GM19043 (cell line): ENCODE results near the gene KRT73.

Experiments
- ATAC-seq: cut with Tn5 transposase; IDR thresholded peaks from one replicate; pipeline ENCODE4 v1.9.1; 2021; ENCODE audit warnings: low read depth; ENCODE audit not compliant: unreplicated experiment

KRT73 gene

GRCh38 chr12:52627395-52628110 lies 9.2 kb upstream of the KRT73 start:
- no peak for ATAC-seq

GRCh38 chr12:52622349-52622748 lies 4.0 kb upstream of the KRT73 start:
- no peak for ATAC-seq

GRCh38 chr12:52618866-52619265 lies 507 bp upstream of the KRT73 start:
- ATAC-seq, result no peak

GRCh38 chr12:52617403-52617785 lies 965 bp downstream of the KRT73 start:
- ATAC-seq, result no peak

- no peak for ATAC-seq
Observed at GRCh38 chr12:52616680-52617402, 1.5 kb downstream of the KRT73 start.

- no peak for ATAC-seq
Observed at GRCh38 chr12:52615912-52616311, 2.4 kb downstream of the KRT73 start.

- ATAC-seq, result no peak
Observed at GRCh38 chr12:52615208-52615868, 3.0 kb downstream of the KRT73 start.

- no peak for ATAC-seq
Observed at GRCh38 chr12:52614381-52615207, 3.8 kb downstream of the KRT73 start.

- no peak for ATAC-seq
Observed at GRCh38 chr12:52613384-52614030, 4.9 kb downstream of the KRT73 start.

GRCh38 chr12:52612431-52613383 lies 5.7 kb downstream of the KRT73 start:
- no peak for ATAC-seq

GRCh38 chr12:52611080-52611468 lies 7.3 kb downstream of the KRT73 start:
- no peak for ATAC-seq

GRCh38 chr12:52608826-52609630 lies 9.3 kb downstream of the KRT73 start:
- ATAC-seq, result no peak

- no peak for ATAC-seq
Observed at GRCh38 chr12:52608161-52608560, 10.2 kb downstream of the KRT73 start.

GRCh38 chr12:52607314-52607713 lies 11.0 kb downstream of the KRT73 start:
- ATAC-seq, result no peak

- no peak for ATAC-seq
Observed at GRCh38 chr12:52606581-52607218, 11.7 kb downstream of the KRT73 start.

- no peak for ATAC-seq
Observed at GRCh38 chr12:52606096-52606495, 12.3 kb downstream of the KRT73 start.

GRCh38 chr12:52605542-52605941 lies 12.8 kb downstream of the KRT73 start:
- no peak for ATAC-seq

- ATAC-seq, result no peak
Observed at GRCh38 chr12:52604859-52605258, 13.5 kb downstream of the KRT73 start.
